HG02884 (cell line): Measurements from ENCODE around the gene CHAF1B.
"Not testable (repeated sequence)": the region's sequence is repeated elsewhere in the genome, so short reads cannot be mapped to it uniquely, and the experiment has no call there.

Experiments
- ATAC-seq: cut with Tn5 transposase; IDR thresholded peaks from one replicate; pipeline ENCODE4 v1.9.1; 2021; ENCODE audit warnings: mild to moderate bottlenecking, moderate library complexity; ENCODE audit not compliant: unreplicated experiment

The CHAF1B gene

GRCh38 chr21:36388096-36388495 is 2.9 kb downstream of the CHAF1B start:
- no peak for ATAC-seq

- no peak for ATAC-seq
Observed at GRCh38 chr21:36388835-36389234, 3.6 kb downstream of the CHAF1B start.

GRCh38 chr21:36391649-36392048 is 6.5 kb downstream of the CHAF1B start:
- not testable (repeated sequence) for ATAC-seq

- no peak for ATAC-seq
Observed at GRCh38 chr21:36395353-36396111, 10.3 kb downstream of the CHAF1B start.

- ATAC-seq = no peak
Observed at GRCh38 chr21:36396325-36396724, 11.1 kb downstream of the CHAF1B start.

- no peak for ATAC-seq
Observed at GRCh38 chr21:36396971-36397370, 11.8 kb downstream of the CHAF1B start.

- no peak for ATAC-seq
Observed at GRCh38 chr21:36397606-36398005, 12.4 kb downstream of the CHAF1B start.

- not testable (repeated sequence) for ATAC-seq
Observed at GRCh38 chr21:36399736-36400135, 14.5 kb downstream of the CHAF1B start.

GRCh38 chr21:36400719-36401118 is 15.5 kb downstream of the CHAF1B start:
- ATAC-seq = no peak

- ATAC-seq = no peak
Observed at GRCh38 chr21:36402339-36402738, 17.1 kb downstream of the CHAF1B start.

GRCh38 chr21:36403713-36404112 is 18.5 kb downstream of the CHAF1B start:
- no peak for ATAC-seq

- ATAC-seq = no peak
Observed at GRCh38 chr21:36408568-36408967, 23.4 kb downstream of the CHAF1B start.

GRCh38 chr21:36411301-36411700 is 26.1 kb downstream of the CHAF1B start:
- no peak for ATAC-seq

- ATAC-seq = no peak
Observed at GRCh38 chr21:36412916-36413315, 27.7 kb downstream of the CHAF1B start.

GRCh38 chr21:36415375-36415774 is 30.2 kb downstream of the CHAF1B start:
- no peak for ATAC-seq

GRCh38 chr21:36419241-36419640 is 34.0 kb downstream of the CHAF1B start:
- ATAC-seq = no peak

GRCh38 chr21:36419996-36420395 is 34.8 kb downstream of the CHAF1B start:
- no peak for ATAC-seq

GRCh38 chr21:36420571-36421339 is 35.6 kb downstream of the CHAF1B start:
- no peak for ATAC-seq

- no peak for ATAC-seq
Observed at GRCh38 chr21:36422279-36423098, 37.3 kb downstream of the CHAF1B start.

GRCh38 chr21:36423771-36424433 is 38.7 kb downstream of the CHAF1B start:
- no peak for ATAC-seq

- no peak for ATAC-seq
Observed at GRCh38 chr21:36424592-36424991, 39.4 kb downstream of the CHAF1B start.
